SH-SY5Y (cell line): ENCODE measurements around the gene EFCAB8.

Experiments
- GATA2 ChIP-seq: IDR thresholded peaks from 2 replicates; pipeline ENCODE4 v1.6.1; 2011; ENCODE audit warnings: mild to moderate bottlenecking, low read depth, low read length
- GATA3 ChIP-seq: IDR thresholded peaks from 2 replicates; pipeline ENCODE4 v1.6.1; 2011; ENCODE audit warnings: low read depth, mild to moderate bottlenecking, low read length, moderate library complexity

GRCh38 chr20:32968478-32969241 is 109.9 kb downstream of the EFCAB8 start:
- TF ChIP-seq GATA2: no peak
- TF ChIP-seq GATA3: no peak
